ENCODE data around the gene GP1BB.

The GP1BB gene

DNA sequence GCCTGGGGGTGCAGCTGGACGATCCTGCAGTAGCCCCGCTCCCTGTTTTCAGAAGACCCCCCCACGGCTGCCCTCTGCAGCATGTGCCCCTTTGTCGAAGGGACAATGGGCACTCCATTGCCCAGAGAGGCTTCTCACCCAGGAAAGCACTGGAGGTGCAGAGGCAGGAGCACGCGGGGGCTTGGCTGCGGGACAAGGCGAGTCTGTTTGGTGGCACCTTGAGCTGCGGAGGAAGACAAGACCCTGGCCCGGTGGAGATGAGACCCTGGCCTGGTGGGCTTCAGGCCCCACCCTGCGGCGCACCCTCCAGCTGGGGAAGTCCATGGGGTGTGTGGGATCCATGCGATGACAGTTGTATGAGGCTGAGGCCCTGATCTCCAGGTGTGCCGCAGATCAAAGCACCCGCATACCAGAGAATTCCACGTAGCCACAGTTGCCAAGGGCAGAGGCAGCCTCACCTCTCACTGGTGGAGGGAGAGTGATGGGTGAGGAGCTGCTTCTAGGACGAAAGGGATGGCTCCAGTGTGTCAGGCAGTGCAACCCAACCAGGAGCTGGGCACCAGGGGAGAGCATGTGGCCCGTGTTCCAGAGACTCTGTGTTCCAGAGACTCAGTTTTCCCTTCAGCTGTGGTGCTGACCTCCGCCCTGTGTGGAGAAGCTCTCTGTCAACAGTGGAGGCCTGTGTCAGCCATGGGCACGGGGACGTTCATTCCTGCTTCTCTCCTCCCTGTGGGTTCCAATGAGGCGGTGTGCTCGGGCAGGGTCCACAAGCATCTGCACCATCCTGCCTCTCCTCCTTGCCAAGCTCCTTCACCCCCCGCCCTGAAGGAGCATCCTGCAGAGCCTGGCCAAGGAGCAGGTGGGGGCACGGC is 47.2 kb downstream of the GP1BB start:
- TF ChIP-seq, protein P1, sequence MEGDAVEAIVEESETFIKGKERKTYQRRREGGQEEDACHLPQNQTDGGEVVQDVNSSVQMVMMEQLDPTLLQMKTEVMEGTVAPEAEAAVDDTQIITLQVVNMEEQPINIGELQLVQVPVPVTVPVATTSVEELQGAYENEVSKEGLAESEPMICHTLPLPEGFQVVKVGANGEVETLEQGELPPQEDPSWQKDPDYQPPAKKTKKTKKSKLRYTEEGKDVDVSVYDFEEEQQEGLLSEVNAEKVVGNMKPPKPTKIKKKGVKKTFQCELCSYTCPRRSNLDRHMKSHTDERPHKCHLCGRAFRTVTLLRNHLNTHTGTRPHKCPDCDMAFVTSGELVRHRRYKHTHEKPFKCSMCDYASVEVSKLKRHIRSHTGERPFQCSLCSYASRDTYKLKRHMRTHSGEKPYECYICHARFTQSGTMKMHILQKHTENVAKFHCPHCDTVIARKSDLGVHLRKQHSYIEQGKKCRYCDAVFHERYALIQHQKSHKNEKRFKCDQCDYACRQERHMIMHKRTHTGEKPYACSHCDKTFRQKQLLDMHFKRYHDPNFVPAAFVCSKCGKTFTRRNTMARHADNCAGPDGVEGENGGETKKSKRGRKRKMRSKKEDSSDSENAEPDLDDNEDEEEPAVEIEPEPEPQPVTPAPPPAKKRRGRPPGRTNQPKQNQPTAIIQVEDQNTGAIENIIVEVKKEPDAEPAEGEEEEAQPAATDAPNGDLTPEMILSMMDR (conservative IDR thresholded peaks at IDR 0.05; ENCODE audit: control insufficient read depth, insufficient read depth, low read depth, low read length), result no peak
- no peak overlapping the region for H3K4me3 ChIP-seq (ENCODE audit: control insufficient read depth, low read depth, low read length)
- DNase-seq (ENCODE audit: low read depth), result no peak

DNA sequence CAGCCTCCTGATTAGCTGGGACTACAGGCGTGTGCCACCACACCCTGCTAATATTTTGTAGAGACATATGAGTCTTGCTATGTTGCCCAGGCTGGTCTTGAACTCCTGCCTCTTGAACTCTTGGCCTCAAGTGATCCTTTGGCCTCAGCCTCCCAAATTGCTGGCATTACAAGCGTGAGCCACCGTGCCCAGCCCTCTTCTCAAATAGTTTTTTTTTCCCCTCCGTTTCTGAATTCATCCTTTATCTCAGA is 49.0 kb downstream of the GP1BB start:
- TF ChIP-seq, protein P1 (conservative IDR thresholded peaks at IDR 0.05; ENCODE audit: control insufficient read depth, insufficient read depth, low read depth, low read length), result no peak

DNA sequence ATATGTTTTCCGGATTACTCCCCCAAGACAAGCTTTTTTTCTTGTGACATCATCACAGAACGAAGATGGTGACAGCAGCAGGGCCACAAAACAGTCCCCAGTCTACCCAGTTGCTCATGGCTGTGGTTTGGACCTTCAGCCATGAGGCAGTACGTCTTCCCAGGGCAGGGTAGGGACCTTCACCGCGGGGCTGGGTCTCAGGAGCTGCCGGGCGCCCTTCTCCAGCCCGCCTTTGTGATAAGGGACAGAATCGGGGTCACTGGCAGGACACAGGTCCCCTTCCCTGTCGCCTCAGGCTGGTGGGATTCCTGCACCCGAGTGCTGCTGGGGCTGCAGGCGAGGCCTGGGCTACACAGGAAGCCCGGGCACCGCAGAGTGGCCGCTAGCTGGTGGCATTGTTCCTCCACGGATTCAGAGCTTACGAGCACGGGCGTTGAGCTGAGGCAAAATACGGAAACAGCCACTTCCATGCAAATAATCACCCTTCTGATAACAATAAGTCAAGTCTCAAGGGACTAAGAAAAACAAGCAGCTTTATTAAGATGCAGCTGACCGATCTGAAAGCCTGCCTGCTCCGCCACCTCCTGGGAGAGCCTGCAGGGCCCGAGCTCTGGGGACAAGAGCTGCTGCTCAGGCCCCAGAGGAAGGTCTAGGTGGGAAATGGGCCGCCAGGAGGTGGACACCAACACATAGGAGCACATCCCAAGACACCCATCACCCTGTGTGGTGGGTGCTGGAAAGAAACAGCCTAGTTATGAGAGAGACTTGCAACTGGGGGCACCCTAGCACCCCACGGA is 49.5 kb downstream of the GP1BB start:
- TF ChIP-seq, protein P1 (conservative IDR thresholded peaks at IDR 0.05; ENCODE audit: control insufficient read depth, insufficient read depth, low read depth, low read length), result no peak
- H3K4me3 ChIP-seq (ENCODE audit: control insufficient read depth, low read depth, low read length), result no peak overlapping the region
- DNase-seq (ENCODE audit: low read depth), result no peak

More for the DNA sequence above, 49.0 kb downstream of the GP1BB start:
- no peak overlapping the region for H3K4me3 ChIP-seq (ENCODE audit: control insufficient read depth, low read depth, low read length)
- no peak for DNase-seq (ENCODE audit: low read depth)

- H3K4me3 ChIP-seq (ENCODE audit: control insufficient read depth, low read depth, low read length), result no peak overlapping the region
- DNase-seq (ENCODE audit: low read depth), result no peak
- TF ChIP-seq, protein P1 (conservative IDR thresholded peaks at IDR 0.05; ENCODE audit: control insufficient read depth, insufficient read depth, low read depth, low read length), result no peak
Observed at GRCh38 chr22:19773470-19774040, 50.2 kb downstream of the GP1BB start.

Data from fibroblast of mammary gland (primary cell).